SK-N-SH (cell line): ENCODE data around the gene SND1.

ENCODE experiments used
- CHD2 ChIP-seq: fragments of 150-350 bp; IDR thresholded peaks from 2 replicates; pipeline ENCODE4 v1.6.1; 2018; ENCODE audit warnings: low read length; ENCODE audit not compliant: partially characterized antibody
- EZH2phosphoT487 ChIP-seq: fragments of 200-600 bp; sonication (generic); IDR thresholded peaks from 2 replicates; pipeline ENCODE4 v1.6.1; 2017; ENCODE audit warnings: low read depth, mixed run types, mild to moderate bottlenecking, antibody characterized with exemption, moderate library complexity, borderline replicate concordance
- FOXM1 ChIP-seq: IDR thresholded peaks from 2 replicates; pipeline ENCODE4 v1.4.0; 2012; ENCODE audit warnings: low read depth, mild to moderate bottlenecking
- GABPA ChIP-seq: IDR thresholded peaks from 2 replicates; pipeline ENCODE4 v1.4.0; 2012; ENCODE audit warnings: low read depth, mild to moderate bottlenecking
- GATA2 ChIP-seq: sonication (generic); formaldehyde crosslinking; IDR thresholded peaks from 2 replicates; pipeline ENCODE4 v1.5.0; 2020; ENCODE audit warnings: mild to moderate bottlenecking, missing genetic modification reagents
- MXI1 ChIP-seq: IDR thresholded peaks from 2 replicates; pipeline ENCODE4 v1.6.1; 2012; ENCODE audit warnings: mild to moderate bottlenecking, low read depth, low read length, improper control_type of control experiment
- NRF1 ChIP-seq: IDR thresholded peaks from 2 replicates; pipeline ENCODE4 v1.6.1; 2012; ENCODE audit warnings: low read depth, mild to moderate bottlenecking, low read length
- POLR2AphosphoS5 ChIP-seq: IDR thresholded peaks from 2 replicates; pipeline ENCODE4 v1.6.1; 2012; ENCODE audit warnings: low read depth, low read length
- RXRA ChIP-seq: IDR thresholded peaks from 2 replicates; pipeline ENCODE4 v1.4.0; 2012; ENCODE audit warnings: low read depth, mild to moderate bottlenecking, borderline replicate concordance
- ZBTB33 ChIP-seq: IDR thresholded peaks from 2 replicates; pipeline ENCODE4 v1.4.0; 2012; ENCODE audit warnings: low read depth, borderline replicate concordance
- TF ChIP-seq, protein P1 (sequence below): fragments of 200-600 bp; sonication (generic); IDR thresholded peaks from 2 replicates; pipeline ENCODE4 v1.6.1; 2017; ENCODE audit warnings: antibody characterized with exemption, mild to moderate bottlenecking, moderate library complexity
- TF ChIP-seq, protein P2 (sequence below): fragments of 150-350 bp; IDR thresholded peaks from 2 replicates; pipeline ENCODE4 v1.6.1; 2017; ENCODE audit warnings: antibody characterized with exemption, low read length, low read depth, borderline replicate concordance
- TF ChIP-seq, protein P3 (sequence below): IDR thresholded peaks from 2 replicates; pipeline ENCODE4 v1.6.1; 2012; ENCODE audit warnings: mild to moderate bottlenecking, low read depth, low read length, moderate library complexity

DNA sequence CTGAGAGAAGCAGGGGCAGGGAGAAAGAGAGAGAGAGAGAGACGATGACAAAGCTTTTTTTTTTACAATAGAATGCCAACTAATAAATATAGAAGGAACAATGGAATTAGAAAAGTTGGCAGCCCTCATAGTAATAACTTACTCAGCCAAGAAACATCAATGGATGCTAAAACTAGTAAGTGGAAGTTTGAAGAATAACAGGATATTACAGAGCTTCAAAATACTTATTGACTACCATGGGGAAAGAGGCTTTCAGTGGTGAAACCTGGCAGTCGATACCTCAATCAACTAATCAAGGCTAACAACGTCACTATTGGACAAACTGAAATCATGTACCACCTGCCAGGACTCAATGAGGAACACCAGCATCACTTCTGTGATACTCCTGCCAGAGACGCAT is 479.7 kb downstream of the SND1 start:
- TF ChIP-seq, protein P1, sequence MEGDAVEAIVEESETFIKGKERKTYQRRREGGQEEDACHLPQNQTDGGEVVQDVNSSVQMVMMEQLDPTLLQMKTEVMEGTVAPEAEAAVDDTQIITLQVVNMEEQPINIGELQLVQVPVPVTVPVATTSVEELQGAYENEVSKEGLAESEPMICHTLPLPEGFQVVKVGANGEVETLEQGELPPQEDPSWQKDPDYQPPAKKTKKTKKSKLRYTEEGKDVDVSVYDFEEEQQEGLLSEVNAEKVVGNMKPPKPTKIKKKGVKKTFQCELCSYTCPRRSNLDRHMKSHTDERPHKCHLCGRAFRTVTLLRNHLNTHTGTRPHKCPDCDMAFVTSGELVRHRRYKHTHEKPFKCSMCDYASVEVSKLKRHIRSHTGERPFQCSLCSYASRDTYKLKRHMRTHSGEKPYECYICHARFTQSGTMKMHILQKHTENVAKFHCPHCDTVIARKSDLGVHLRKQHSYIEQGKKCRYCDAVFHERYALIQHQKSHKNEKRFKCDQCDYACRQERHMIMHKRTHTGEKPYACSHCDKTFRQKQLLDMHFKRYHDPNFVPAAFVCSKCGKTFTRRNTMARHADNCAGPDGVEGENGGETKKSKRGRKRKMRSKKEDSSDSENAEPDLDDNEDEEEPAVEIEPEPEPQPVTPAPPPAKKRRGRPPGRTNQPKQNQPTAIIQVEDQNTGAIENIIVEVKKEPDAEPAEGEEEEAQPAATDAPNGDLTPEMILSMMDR = no peak
- no peak for TF ChIP-seq ZBTB33
- no peak for TF ChIP-seq MXI1
- no peak for TF ChIP-seq FOXM1
- TF ChIP-seq GABPA = no peak
- no peak for TF ChIP-seq POLR2AphosphoS5
- no peak for TF ChIP-seq NRF1
- TF ChIP-seq, protein P2, sequence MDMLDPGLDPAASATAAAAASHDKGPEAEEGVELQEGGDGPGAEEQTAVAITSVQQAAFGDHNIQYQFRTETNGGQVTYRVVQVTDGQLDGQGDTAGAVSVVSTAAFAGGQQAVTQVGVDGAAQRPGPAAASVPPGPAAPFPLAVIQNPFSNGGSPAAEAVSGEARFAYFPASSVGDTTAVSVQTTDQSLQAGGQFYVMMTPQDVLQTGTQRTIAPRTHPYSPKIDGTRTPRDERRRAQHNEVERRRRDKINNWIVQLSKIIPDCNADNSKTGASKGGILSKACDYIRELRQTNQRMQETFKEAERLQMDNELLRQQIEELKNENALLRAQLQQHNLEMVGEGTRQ = no peak
- TF ChIP-seq RXRA = no peak
- TF ChIP-seq CHD2 = no peak
- TF ChIP-seq, protein P3, sequence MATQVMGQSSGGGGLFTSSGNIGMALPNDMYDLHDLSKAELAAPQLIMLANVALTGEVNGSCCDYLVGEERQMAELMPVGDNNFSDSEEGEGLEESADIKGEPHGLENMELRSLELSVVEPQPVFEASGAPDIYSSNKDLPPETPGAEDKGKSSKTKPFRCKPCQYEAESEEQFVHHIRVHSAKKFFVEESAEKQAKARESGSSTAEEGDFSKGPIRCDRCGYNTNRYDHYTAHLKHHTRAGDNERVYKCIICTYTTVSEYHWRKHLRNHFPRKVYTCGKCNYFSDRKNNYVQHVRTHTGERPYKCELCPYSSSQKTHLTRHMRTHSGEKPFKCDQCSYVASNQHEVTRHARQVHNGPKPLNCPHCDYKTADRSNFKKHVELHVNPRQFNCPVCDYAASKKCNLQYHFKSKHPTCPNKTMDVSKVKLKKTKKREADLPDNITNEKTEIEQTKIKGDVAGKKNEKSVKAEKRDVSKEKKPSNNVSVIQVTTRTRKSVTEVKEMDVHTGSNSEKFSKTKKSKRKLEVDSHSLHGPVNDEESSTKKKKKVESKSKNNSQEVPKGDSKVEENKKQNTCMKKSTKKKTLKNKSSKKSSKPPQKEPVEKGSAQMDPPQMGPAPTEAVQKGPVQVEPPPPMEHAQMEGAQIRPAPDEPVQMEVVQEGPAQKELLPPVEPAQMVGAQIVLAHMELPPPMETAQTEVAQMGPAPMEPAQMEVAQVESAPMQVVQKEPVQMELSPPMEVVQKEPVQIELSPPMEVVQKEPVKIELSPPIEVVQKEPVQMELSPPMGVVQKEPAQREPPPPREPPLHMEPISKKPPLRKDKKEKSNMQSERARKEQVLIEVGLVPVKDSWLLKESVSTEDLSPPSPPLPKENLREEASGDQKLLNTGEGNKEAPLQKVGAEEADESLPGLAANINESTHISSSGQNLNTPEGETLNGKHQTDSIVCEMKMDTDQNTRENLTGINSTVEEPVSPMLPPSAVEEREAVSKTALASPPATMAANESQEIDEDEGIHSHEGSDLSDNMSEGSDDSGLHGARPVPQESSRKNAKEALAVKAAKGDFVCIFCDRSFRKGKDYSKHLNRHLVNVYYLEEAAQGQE = no peak
- TF ChIP-seq GATA2 (CRISPR knock-in tag) = no peak
- no peak for TF ChIP-seq EZH2phosphoT487
